GM21526 (cell line): ENCODE measurements around the gene DSCAM.
"Not testable (repeated sequence)": the region's sequence is repeated elsewhere in the genome, so short reads cannot be mapped to it uniquely, and the experiment has no call there.

Source experiments
- ATAC-seq: cut with Tn5 transposase; IDR thresholded peaks from one replicate; pipeline ENCODE4 v1.9.1; 2021; ENCODE audit warnings: moderate library complexity; ENCODE audit not compliant: unreplicated experiment, low FRiP score

DSCAM gene

GRCh38 chr21:40047993-40048730, 798.8 kb downstream of the DSCAM start:
- no peak for ATAC-seq

GRCh38 chr21:40047211-40047610, 799.7 kb downstream of the DSCAM start:
- ATAC-seq: no peak

- ATAC-seq: no peak
Measured at GRCh38 chr21:40043866-40044265, 803.1 kb downstream of the DSCAM start.

GRCh38 chr21:40043423-40043822, 803.5 kb downstream of the DSCAM start:
- no peak for ATAC-seq

GRCh38 chr21:40041446-40041845, 805.5 kb downstream of the DSCAM start:
- ATAC-seq: no peak

GRCh38 chr21:40033156-40033782, 813.7 kb downstream of the DSCAM start:
- not testable (repeated sequence) for ATAC-seq

- no peak for ATAC-seq
Measured at GRCh38 chr21:40029888-40030287, 817.1 kb downstream of the DSCAM start.

- ATAC-seq: not testable (repeated sequence)
Measured at GRCh38 chr21:40028393-40028792, 818.6 kb downstream of the DSCAM start.

GRCh38 chr21:40021558-40022351, 825.2 kb downstream of the DSCAM start:
- ATAC-seq: no peak

- no peak for ATAC-seq
Measured at GRCh38 chr21:40020651-40021050, 826.3 kb downstream of the DSCAM start.

- no peak for ATAC-seq
Measured at GRCh38 chr21:40018871-40019475, 828.0 kb downstream of the DSCAM start.

GRCh38 chr21:40016667-40017066, 830.3 kb downstream of the DSCAM start:
- ATAC-seq: no peak

GRCh38 chr21:40016234-40016633, 830.7 kb downstream of the DSCAM start:
- no peak for ATAC-seq

GRCh38 chr21:40015818-40016217, 831.1 kb downstream of the DSCAM start:
- no peak for ATAC-seq

- ATAC-seq: no peak
Measured at GRCh38 chr21:40014394-40014793, 832.6 kb downstream of the DSCAM start.

- no peak for ATAC-seq
Measured at GRCh38 chr21:40013001-40013735, 833.8 kb downstream of the DSCAM start.

GRCh38 chr21:40011371-40011770, 835.6 kb downstream of the DSCAM start:
- ATAC-seq: no peak

GRCh38 chr21:40002978-40003377, 844.0 kb downstream of the DSCAM start:
- no peak for ATAC-seq

- ATAC-seq: no peak
Measured at GRCh38 chr21:39984286-39984991, 862.5 kb downstream of the DSCAM start.
